ENCODE results near the gene COA6. TPM values are rescaled to one million over a fixed set of nuclear protein-coding genes. Genes with fewer than 3 reads are reported as not detected.

The COA6 gene
- total and polyA plus RNA-seq, 2 donors (not counting 3 experiments of a cell fraction or from before 2014, with no cell fraction given), result 22.2 to 42.7 TPM

GRCh38 chr1:234430691-234431090, 57.4 kb downstream of the COA6 start:
- DNase-seq (ENCODE audit: low read depth, low spot score) (no peak), FAIRE-seq (no peak)
- dilution Hi-C loops (cut with MboI; ENCODE audit: extremely low pct_ligation_motif_present, low sequenced_read_pairs), result no loop called here
- Histone ChIP-seq H3K4me3 (replicated peaks in 1 of 3; ENCODE audit: insufficient read depth in 1 of 3, low read depth in 1 of 3, low read length in 3 of 3) (no peak overlapping the region), H2AFZ (ENCODE audit: low read depth, low read length) (no peak overlapping the region), H4K20me1 (replicated peaks; ENCODE audit: control insufficient read depth, extremely low read depth, insufficient read depth, low read length) (no peaks in the 10 kb centered on the region), H3K79me2 (ENCODE audit: control insufficient read depth, insufficient read depth, low read length) (no peaks in the 10 kb centered on the region), H3K9ac (replicated peaks; ENCODE audit: extremely low read depth, insufficient read depth, low read length) (no peak overlapping the region), H3K36me3 (ENCODE audit: control insufficient read depth in 2 of 2, extremely low read depth in 1 of 2, insufficient read depth in 2 of 2, low read length in 2 of 2) (no peaks in the 10 kb centered on the region), H3K4me2 (ENCODE audit: insufficient read depth, low read length) (peak overlapping the region; percentile 59), H3K9me3 (replicated peaks; ENCODE audit: control insufficient read depth, insufficient read depth, low read length) (no peaks in the 10 kb centered on the region), H3K27ac (ENCODE audit: insufficient read depth, low read depth, low read length) (no peak overlapping the region), H3K9me1 (replicated peaks; ENCODE audit: control insufficient read depth, extremely low read depth, insufficient read depth, low read length) (no peaks in the 10 kb centered on the region), H3K27me3 (ENCODE audit: control insufficient read depth in 2 of 2, insufficient read depth in 2 of 2, low read length in 2 of 2) (no peaks in the 10 kb centered on the region), H3K4me1 (ENCODE audit: control insufficient read depth, extremely low read depth, insufficient read depth, low read length) (peaks cover 19% of the 10 kb centered on the region)
- POLR2A ChIA-PET, result no interaction called here
- intact Hi-C loops (cut with micrococcal nuclease), result no loop called here
- TF ChIP-seq MYC (IDR thresholded peaks at IDR 0.05; ENCODE audit: low read depth, low read length), result no peak
- no peak for TF ChIP-seq JUN (IDR thresholded peaks at IDR 0.05; ENCODE audit: borderline replicate concordance, insufficient read depth, insufficient read length, low read depth)
- no peak for TF ChIP-seq MAX (IDR thresholded peaks at IDR 0.05; ENCODE audit: insufficient read depth, insufficient read length)
- no peak for TF ChIP-seq FOS (IDR thresholded peaks at IDR 0.05; ENCODE audit: borderline replicate concordance, insufficient read depth, low read length)
- TF ChIP-seq POLR2AphosphoS5 (IDR thresholded peaks at IDR 0.05; ENCODE audit: insufficient read depth, low read depth, low read length), result no peak
- no peak for TF ChIP-seq GATA2 (IDR thresholded peaks at IDR 0.05; ENCODE audit: insufficient read depth, insufficient read length, low read depth, low read length)
- no peak for TF ChIP-seq CTCF (IDR thresholded peaks at IDR 0.05; ENCODE audit: extremely low read depth in 1 of 2, insufficient read depth in 1 of 2, low read depth in 1 of 2, low read length in 2 of 2)
- TF ChIP-seq EZH2 (IDR thresholded peaks at IDR 0.05; ENCODE audit: borderline replicate concordance, low read depth, low read length, severe bottlenecking), result no peak
- no peak for TF ChIP-seq POLR2A (IDR thresholded peaks at IDR 0.05; ENCODE audit: low read depth, low read length)
- BruUV-seq (replicated peaks), result no TSS peak
- CTCF ChIA-PET, result interaction anchor here (1.7 kb wide), 1 partner anchor 11 kb away, joined by 7 read pairs; no protein-coding TSS in a partner anchor
